SK-N-MC (cell line): ENCODE results near the gene C1orf141.

Source experiments
- EZH2 ChIP-seq: fragments of 200-600 bp; sonication (generic); IDR thresholded peaks from one replicate; pipeline ENCODE4 v1.6.1; 2017; ENCODE audit warnings: antibody characterized with exemption
- FOXP2 ChIP-seq: optimal IDR thresholded peaks from 2 replicates; pipeline ENCODE3; 2011; ENCODE audit warnings: mild to moderate bottlenecking, moderate library complexity; ENCODE audit not compliant: insufficient read depth; ENCODE audit errors: extremely low read length, control extremely low read depth
- POLR2AphosphoS5 ChIP-seq: IDR thresholded peaks from 2 replicates; pipeline ENCODE4 v1.6.1; 2012; ENCODE audit warnings: mild to moderate bottlenecking, low read depth, low read length, borderline replicate concordance

- TF ChIP-seq EZH2, result no peak
- TF ChIP-seq POLR2AphosphoS5, result no peak
- no peak for TF ChIP-seq FOXP2
Observed at GRCh38 chr1:67159233-67159632, 24.5 kb upstream of the C1orf141 start.
